WTC11 (cell line): ENCODE results near the gene EVI2A. TPM values are rescaled to one million over a fixed set of nuclear protein-coding genes. Genes with fewer than 3 reads are reported as not detected.

Experiments used
- ATAC-seq: fragments of 200-7000 bp; cut with Tn5 transposase; 2 replicates; pipeline ENCODE4 v1.10.0; 2021; ENCODE audit warnings: mild to moderate bottlenecking, moderate library complexity
- CTCF ChIA-PET: fragments of 300-600 bp; sonication (Branson Sonifier 250); formaldehyde crosslinking; loops from one replicate; lab custom pipeline; 2021; ENCODE audit warnings: antibody characterized with exemption; lab: Charles Lee
- POLR2A ChIA-PET: fragments of 350-600 bp; sonication (Branson Sonifier 250); formaldehyde crosslinking; loops from one replicate; lab custom pipeline; 2021; ENCODE audit warnings: antibody characterized with exemption; lab: Charles Lee
- DNase-seq: peaks from one replicate; pipeline ENCODE4 v3.0.0; 2021; ENCODE audit warnings: low spot score
- H3K27ac Mint-ChIP-seq: 2 replicates; pipeline ENCODE4 v1.8.0; 2021; ENCODE audit warnings: mixed read lengths
- H3K27me3 Mint-ChIP-seq: 2 replicates; pipeline ENCODE4 v1.8.0; 2021; ENCODE audit warnings: low read depth, mild to moderate bottlenecking, moderate library complexity, mixed read lengths
- H3K36me3 Mint-ChIP-seq: 2 replicates; pipeline ENCODE4 v1.8.0; 2021; ENCODE audit warnings: mixed read lengths
- H3K4me1 Mint-ChIP-seq: 2 replicates; pipeline ENCODE4 v1.8.0; 2022; ENCODE audit warnings: mixed read lengths
- H3K4me3 Mint-ChIP-seq: 2 replicates; pipeline ENCODE4 v1.8.0; 2021; ENCODE audit warnings: mild to moderate bottlenecking, moderate library complexity, mixed read lengths
- H3K9me3 Mint-ChIP-seq: 2 replicates; pipeline ENCODE4 v1.8.0; 2021; ENCODE audit warnings: mixed read lengths
- ATF1 ChIP-seq: sonication (generic); formaldehyde crosslinking; IDR thresholded peaks from 2 replicates; pipeline ENCODE4 v1.8.1; 2023; ENCODE audit warnings: mild to moderate bottlenecking, moderate library complexity, missing genetic modification reagents
- CBFB ChIP-seq: sonication (generic); formaldehyde crosslinking; IDR thresholded peaks from 2 replicates; pipeline ENCODE4 v1.8.1; 2022; ENCODE audit warnings: mild to moderate bottlenecking, low read depth, missing genetic modification reagents
- EMX1 ChIP-seq: fragments of 250-450 bp; sonication (Bioruptor Pico); IDR thresholded peaks from 2 replicates; pipeline ENCODE4 v1.8.0; 2021; ENCODE audit warnings: mild to moderate bottlenecking
- ERG ChIP-seq: fragments of 250-450 bp; sonication (Bioruptor Pico); IDR thresholded peaks from 2 replicates; pipeline ENCODE4 v1.8.0; 2021; ENCODE audit warnings: mild to moderate bottlenecking
- ETV6 ChIP-seq: sonication (generic); formaldehyde crosslinking; IDR thresholded peaks from 2 replicates; pipeline ENCODE4 v1.8.1; 2022; ENCODE audit warnings: mild to moderate bottlenecking, missing genetic modification reagents
- FOXK1 ChIP-seq: sonication (generic); formaldehyde crosslinking; IDR thresholded peaks from 2 replicates; pipeline ENCODE4 v1.8.0; 2022; ENCODE audit warnings: mild to moderate bottlenecking, moderate library complexity, missing genetic modification reagents
- GRHL2 ChIP-seq: fragments of 250-450 bp; sonication (Bioruptor Pico); IDR thresholded peaks from 2 replicates; pipeline ENCODE4 v1.8.0; 2022; ENCODE audit warnings: mild to moderate bottlenecking, moderate library complexity; ENCODE audit not compliant: insufficient replicate concordance, severe bottlenecking
- KAT7 ChIP-seq: sonication (generic); formaldehyde crosslinking; IDR thresholded peaks from 2 replicates; pipeline ENCODE4 v1.8.1; 2023; ENCODE audit warnings: missing genetic modification reagents, mild to moderate bottlenecking, borderline replicate concordance
- MXD4 ChIP-seq: fragments of 250-450 bp; sonication (Bioruptor Pico); IDR thresholded peaks from 2 replicates; pipeline ENCODE4 v1.8.0; 2021; ENCODE audit warnings: mild to moderate bottlenecking, moderate library complexity, borderline replicate concordance
- NFE2L1 ChIP-seq: sonication (generic); formaldehyde crosslinking; IDR thresholded peaks from 2 replicates; pipeline ENCODE4 v1.8.1; 2023; ENCODE audit warnings: missing genetic modification reagents
- TCF7 ChIP-seq: sonication (generic); formaldehyde crosslinking; IDR thresholded peaks from 2 replicates; pipeline ENCODE4 v1.8.0; 2022; ENCODE audit warnings: mild to moderate bottlenecking, low read depth, missing genetic modification reagents, moderate library complexity
- TEAD1 ChIP-seq: sonication (generic); formaldehyde crosslinking; IDR thresholded peaks from 2 replicates; pipeline ENCODE4 v1.8.0; 2022; ENCODE audit warnings: mild to moderate bottlenecking, missing genetic modification reagents
- ZNF121 ChIP-seq: sonication (generic); formaldehyde crosslinking; IDR thresholded peaks from 2 replicates; pipeline ENCODE4 v1.8.0; 2023; ENCODE audit warnings: missing genetic modification reagents
- ZNF263 ChIP-seq: sonication (generic); formaldehyde crosslinking; IDR thresholded peaks from 2 replicates; pipeline ENCODE4 v1.8.1; 2022; ENCODE audit warnings: low read depth, mild to moderate bottlenecking, moderate library complexity, missing genetic modification reagents
- ZNF317 ChIP-seq: sonication (generic); formaldehyde crosslinking; IDR thresholded peaks from 2 replicates; pipeline ENCODE4 v1.8.1; 2023; ENCODE audit warnings: low read depth, mild to moderate bottlenecking, moderate library complexity, missing genetic modification reagents, borderline replicate concordance
- total RNA-seq: library from RNA; stranded (reverse); gene quantifications from 3 replicates; pipeline ENCODE4 v1.2.3, GENCODE V29; 2021
- TF ChIP-seq, protein P1 (sequence below): sonication (generic); formaldehyde crosslinking; IDR thresholded peaks from 2 replicates; pipeline ENCODE4 v1.8.0; 2022; ENCODE audit warnings: mild to moderate bottlenecking, missing genetic modification reagents
- TF ChIP-seq, protein P2 (sequence below): fragments of 250-450 bp; sonication (Bioruptor Pico); IDR thresholded peaks from 2 replicates; pipeline ENCODE4 v1.9.0; 2021; ENCODE audit warnings: mild to moderate bottlenecking

The EVI2A gene
- total RNA-seq, 1 experiment from 2014 or later, result 0.15 TPM

GRCh38 chr17:31321966-31322365 lies 544 bp upstream of the EVI2A start:
- ATAC-seq, result no peak
- TF ChIP-seq CBFB (CRISPR knock-in tag) (no peak), ZNF317 (CRISPR knock-in tag) (no peak)
- TF ChIP-seq, protein P1, sequence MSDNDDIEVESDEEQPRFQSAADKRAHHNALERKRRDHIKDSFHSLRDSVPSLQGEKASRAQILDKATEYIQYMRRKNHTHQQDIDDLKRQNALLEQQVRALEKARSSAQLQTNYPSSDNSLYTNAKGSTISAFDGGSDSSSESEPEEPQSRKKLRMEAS (CRISPR knock-in tag), result no peak
- no peak for DNase-seq
- ChIA-PET CTCF (no interaction called here), POLR2A (no interaction called here)
- H3K27ac Mint-ChIP-seq, result no peak overlapping the region
- no peaks in the 10 kb centered on the region for H3K9me3 Mint-ChIP-seq
- no peak overlapping the region for H3K4me3 Mint-ChIP-seq
- H3K36me3 Mint-ChIP-seq, result no peaks in the 10 kb centered on the region
- H3K4me1 Mint-ChIP-seq, result peaks cover 9% of the 10 kb centered on the region
- no peaks in the 10 kb centered on the region for H3K27me3 Mint-ChIP-seq

- Mint-ChIP-seq H3K4me3 (no peak overlapping the region), H3K36me3 (no peaks in the 10 kb centered on the region), H3K4me1 (peaks cover 9% of the 10 kb centered on the region), H3K27ac (no peak overlapping the region), H3K27me3 (no peaks in the 10 kb centered on the region), H3K9me3 (no peaks in the 10 kb centered on the region)
- CTCF ChIA-PET, result interaction anchor here (0.6 to 0.8 kb wide), 2 partner anchors 69 to 253 kb away, joined by 3 read pairs; no protein-coding TSS in a partner anchor
- TF ChIP-seq, protein P1 (CRISPR knock-in tag), result no peak
- TF ChIP-seq ATF1 (CRISPR knock-in tag), result no peak
- no peak for TF ChIP-seq FOXK1 (CRISPR knock-in tag)
- no peak for TF ChIP-seq ZNF263 (CRISPR knock-in tag)
- TF ChIP-seq ETV6, result no peak
- TF ChIP-seq MXD4 (CRISPR knock-in tag), result no peak
- TF ChIP-seq, protein P2, sequence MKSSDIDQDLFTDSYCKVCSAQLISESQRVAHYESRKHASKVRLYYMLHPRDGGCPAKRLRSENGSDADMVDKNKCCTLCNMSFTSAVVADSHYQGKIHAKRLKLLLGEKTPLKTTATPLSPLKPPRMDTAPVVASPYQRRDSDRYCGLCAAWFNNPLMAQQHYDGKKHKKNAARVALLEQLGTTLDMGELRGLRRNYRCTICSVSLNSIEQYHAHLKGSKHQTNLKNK, result no peak
- TF ChIP-seq ZNF121, result no peak
- TF ChIP-seq, all 79 proteins: peak for 0
- ATAC-seq (no peak), DNase-seq (no peak)
- POLR2A ChIA-PET, result no interaction called here
Measured at GRCh38 chr17:31320791-31321190, 631 bp downstream of the EVI2A start.

GRCh38 chr17:31320241-31320640 lies 1.2 kb downstream of the EVI2A start:
- TF ChIP-seq TCF7 (no peak), KAT7 (no peak), FOXK1 (CRISPR knock-in tag) (no peak), MXD4 (CRISPR knock-in tag) (no peak), TEAD1 (no peak)
- ChIA-PET POLR2A (interaction anchor here (0.6 kb wide), 1 partner anchor 63 kb away, joined by 3 read pairs; no protein-coding TSS in a partner anchor), CTCF (interaction anchor here (0.6 to 0.8 kb wide), 2 partner anchors 69 to 252 kb away, joined by 3 read pairs; no protein-coding TSS in a partner anchor)
- Mint-ChIP-seq H3K9me3 (no peaks in the 10 kb centered on the region), H3K27me3 (no peaks in the 10 kb centered on the region), H3K4me1 (peaks cover 9% of the 10 kb centered on the region), H3K4me3 (no peak overlapping the region), H3K27ac (no peak overlapping the region), H3K36me3 (no peaks in the 10 kb centered on the region)
- ATAC-seq, result no peak
- DNase-seq, result no peak

DNA sequence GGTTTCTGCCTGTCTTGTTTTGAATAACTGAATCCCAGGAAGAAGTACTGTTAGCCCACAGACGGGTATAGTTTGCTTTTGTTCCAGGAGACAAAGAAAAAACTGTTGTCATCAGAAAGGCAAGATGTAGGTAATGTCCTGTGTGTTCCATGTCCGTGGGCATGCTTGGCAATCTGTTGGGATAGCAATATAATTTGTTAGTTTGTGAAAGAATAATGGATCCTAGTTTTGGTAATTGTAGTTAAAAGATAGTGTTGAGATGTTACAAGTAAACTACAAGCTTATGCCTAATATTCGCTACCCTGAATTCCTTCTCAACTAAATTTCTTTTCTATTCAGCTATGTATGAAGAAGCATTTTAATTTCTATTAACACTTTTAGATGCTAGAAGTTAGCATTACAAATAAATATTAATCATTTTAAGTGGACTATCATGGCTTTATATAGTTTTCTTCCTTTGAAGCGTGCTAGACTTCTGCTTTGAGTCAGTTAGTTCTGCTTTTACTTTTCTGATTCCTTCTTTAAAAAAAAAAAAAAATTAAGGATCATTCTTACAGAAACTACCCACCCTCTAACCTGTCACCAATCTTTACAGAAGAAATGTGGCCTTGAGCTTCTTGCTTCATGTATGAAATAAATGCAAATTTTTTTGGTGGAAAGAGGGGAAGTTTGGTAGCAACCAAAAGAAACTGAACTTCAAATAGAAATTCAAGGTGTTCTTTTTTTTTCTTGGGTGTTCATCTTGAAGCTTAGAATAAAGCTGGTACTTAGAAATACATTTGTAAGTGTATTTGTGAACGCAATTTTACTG lies 2.4 kb downstream of the EVI2A start:
- 0 out of 2 replicates have a peak overlapping the region, but pooled peaks have one; percentile 46 for H3K27ac Mint-ChIP-seq
- CTCF ChIA-PET, result no interaction called here

More for the DNA sequence above, 2.4 kb downstream of the EVI2A start:
- no peak for DNase-seq
- peaks cover 9% of the 10 kb centered on the region for H3K4me1 Mint-ChIP-seq
- H3K4me3 Mint-ChIP-seq, result no peak overlapping the region
- no peaks in the 10 kb centered on the region for H3K9me3 Mint-ChIP-seq
- ATAC-seq, result no peak
- POLR2A ChIA-PET, result interaction anchor here (0.5 kb wide), 1 partner anchor 614 kb away, joined by 3 read pairs; no protein-coding TSS in a partner anchor
- TF ChIP-seq NFE2L1 (CRISPR knock-in tag) (no peak), EMX1 (CRISPR knock-in tag) (no peak), GRHL2 (CRISPR knock-in tag) (no peak), ERG (CRISPR knock-in tag) (no peak)
- no peaks in the 10 kb centered on the region for H3K36me3 Mint-ChIP-seq
- no peaks in the 10 kb centered on the region for H3K27me3 Mint-ChIP-seq
